Breast epithelium (tissue), 3 donors: ENCODE data around the gene HOXB1.

ENCODE experiments used
- CTCF ChIP-seq, 3 donors: fragments of 450-650 bp; IDR thresholded peaks; one replicate each; pipeline ENCODE4 v1.5.1; 2016 to 2017; ENCODE audit warnings: antibody characterized with exemption in 3 of 3, mild to moderate bottlenecking in 3 of 3, moderate library complexity in 3 of 3
- POLR2A ChIP-seq: fragments of 450-650 bp; IDR thresholded peaks from one replicate; pipeline ENCODE4 v1.6.1; 2016; ENCODE audit warnings: antibody characterized with exemption, mild to moderate bottlenecking, moderate library complexity

GRCh38 chr17:48513666-48514455 is 16.9 kb downstream of the HOXB1 start:
- no peak for TF ChIP-seq CTCF (IDR thresholded peaks at IDR 0.05)
- TF ChIP-seq POLR2A: no peak
